CD1c-positive myeloid dendritic cell (primary cell): ENCODE results near the gene ZNF831.

Source experiments
- DNase-seq: peaks from one replicate; pipeline ENCODE4 v3.0.0-alpha.2; 2016; ENCODE audit errors: extremely low spot score

Gene ZNF831

GRCh38 chr20:59214606-59215547 lies 51.3 kb downstream of the ZNF831 start:
- DNase-seq, result no peak

GRCh38 chr20:59217173-59217572 lies 53.6 kb downstream of the ZNF831 start:
- no peak for DNase-seq

- DNase-seq, result no peak
These were observed 54.2 kb downstream of the ZNF831 start for GRCh38 chr20:59217794-59218280.

GRCh38 chr20:59219211-59219610 lies 55.6 kb downstream of the ZNF831 start:
- DNase-seq, result no peak

GRCh38 chr20:59220161-59220560 lies 56.5 kb downstream of the ZNF831 start:
- no peak for DNase-seq

GRCh38 chr20:59221049-59221706 lies 57.6 kb downstream of the ZNF831 start:
- DNase-seq, result no peak

GRCh38 chr20:59221707-59222252 lies 58.2 kb downstream of the ZNF831 start:
- no peak for DNase-seq

GRCh38 chr20:59222253-59223181 lies 58.9 kb downstream of the ZNF831 start:
- DNase-seq, result peak; percentile 84

GRCh38 chr20:59223182-59223601 lies 59.6 kb downstream of the ZNF831 start:
- no peak for DNase-seq

- no peak for DNase-seq
These were observed 60.1 kb downstream of the ZNF831 start for GRCh38 chr20:59223750-59224149.

- DNase-seq, result no peak
These were observed 60.6 kb downstream of the ZNF831 start for GRCh38 chr20:59224236-59224635.

GRCh38 chr20:59230385-59230784 lies 66.8 kb downstream of the ZNF831 start:
- DNase-seq, result no peak

GRCh38 chr20:59231124-59231804 lies 67.6 kb downstream of the ZNF831 start:
- no peak for DNase-seq

- DNase-seq, result no peak
These were observed 69.0 kb downstream of the ZNF831 start for GRCh38 chr20:59232618-59233017.

GRCh38 chr20:59235226-59235625 lies 71.6 kb downstream of the ZNF831 start:
- DNase-seq, result no peak

- no peak for DNase-seq
These were observed 76.4 kb downstream of the ZNF831 start for GRCh38 chr20:59240006-59240405.

- DNase-seq, result no peak
These were observed 79.3 kb downstream of the ZNF831 start for GRCh38 chr20:59242714-59243626.

- DNase-seq, result no peak
These were observed 83.2 kb downstream of the ZNF831 start for GRCh38 chr20:59246691-59247400.
